ENCODE results near the gene RAB20. TPM values are rescaled to one million over a fixed set of nuclear protein-coding genes. Genes with fewer than 3 reads are reported as not detected.

The RAB20 gene
- total and polyA plus RNA-seq, 9 donors = 1.9 to 6.0 (median 3.3) TPM

- Histone ChIP-seq H3K4me1 (ENCODE audit: control insufficient read depth, insufficient read depth, low read length) (peaks cover 5% of the 10 kb centered on the region), H3K9me3 (replicated peaks; ENCODE audit: control insufficient read depth, low read depth, low read length) (no peaks in the 10 kb centered on the region), H3K36me3 (ENCODE audit: control insufficient read depth, insufficient read depth, low read length) (no peaks in the 10 kb centered on the region), H3K27me3 (ENCODE audit: control insufficient read depth, insufficient read depth, low read length) (peaks cover 8% of the 10 kb centered on the region), H3K27ac (ENCODE audit: low read length) (no peak overlapping the region), H3K4me3 (ENCODE audit: low read length) (no peak overlapping the region)
- WGBS (ENCODE audit: insufficient coverage) = 88% methylated on average over 1 of the region's 1 CpG
- no peak for DNase-seq
Measured at GRCh38 chr13:110556224-110556606, 5.3 kb downstream of the RAB20 start.

- DNase-seq = no peak
- H3K4me1 ChIP-seq (ENCODE audit: control insufficient read depth, insufficient read depth, low read length) = peaks cover 1% of the 10 kb centered on the region
- no peaks in the 10 kb centered on the region for H3K36me3 ChIP-seq (ENCODE audit: control insufficient read depth, insufficient read depth, low read length)
- no peaks in the 10 kb centered on the region for H3K9me3 ChIP-seq (replicated peaks; ENCODE audit: control insufficient read depth, low read depth, low read length)
- H3K27me3 ChIP-seq (ENCODE audit: control insufficient read depth, insufficient read depth, low read length) = peaks cover 5% of the 10 kb centered on the region
- 91% methylated on average over 16 of the region's 16 CpGs for WGBS (ENCODE audit: insufficient coverage)
- no peak overlapping the region for H3K27ac ChIP-seq (ENCODE audit: low read length)
- no peak overlapping the region for H3K4me3 ChIP-seq (ENCODE audit: low read length)
Measured at GRCh38 chr13:110555601-110556223, 5.8 kb downstream of the RAB20 start.

GRCh38 chr13:110554946-110555345 is 6.6 kb downstream of the RAB20 start:
- 74% methylated on average over 10 of the region's 16 CpGs for WGBS (ENCODE audit: insufficient coverage)
- H3K27ac ChIP-seq (ENCODE audit: low read length) = no peak overlapping the region
- H3K9me3 ChIP-seq (replicated peaks; ENCODE audit: control insufficient read depth, low read depth, low read length) = no peaks in the 10 kb centered on the region
- H3K27me3 ChIP-seq (ENCODE audit: control insufficient read depth, insufficient read depth, low read length) = peaks cover 5% of the 10 kb centered on the region
- H3K4me1 ChIP-seq (ENCODE audit: control insufficient read depth, insufficient read depth, low read length) = no peaks in the 10 kb centered on the region
- H3K4me3 ChIP-seq (ENCODE audit: low read length) = no peak overlapping the region
- no peak for DNase-seq
- no peaks in the 10 kb centered on the region for H3K36me3 ChIP-seq (ENCODE audit: control insufficient read depth, insufficient read depth, low read length)

GRCh38 chr13:110554227-110554836 is 7.2 kb downstream of the RAB20 start:
- H3K27ac ChIP-seq (ENCODE audit: low read length) = no peak overlapping the region
- H3K36me3 ChIP-seq (ENCODE audit: control insufficient read depth, insufficient read depth, low read length) = no peaks in the 10 kb centered on the region
- peaks cover 5% of the 10 kb centered on the region for H3K27me3 ChIP-seq (ENCODE audit: control insufficient read depth, insufficient read depth, low read length)
- DNase-seq = no peak
- no peak overlapping the region for H3K4me3 ChIP-seq (ENCODE audit: low read length)
- H3K9me3 ChIP-seq (replicated peaks; ENCODE audit: control insufficient read depth, low read depth, low read length) = no peaks in the 10 kb centered on the region
- no peaks in the 10 kb centered on the region for H3K4me1 ChIP-seq (ENCODE audit: control insufficient read depth, insufficient read depth, low read length)
- WGBS (ENCODE audit: insufficient coverage) = 71% methylated on average over 4 of the region's 8 CpGs

GRCh38 chr13:110553417-110553816 is 8.1 kb downstream of the RAB20 start:
- H3K4me1 ChIP-seq (ENCODE audit: control insufficient read depth, insufficient read depth, low read length) = no peaks in the 10 kb centered on the region
- no peaks in the 10 kb centered on the region for H3K36me3 ChIP-seq (ENCODE audit: control insufficient read depth, insufficient read depth, low read length)
- no peak overlapping the region for H3K27ac ChIP-seq (ENCODE audit: low read length)
- WGBS (ENCODE audit: insufficient coverage) = 100% methylated on average over 2 of the region's 4 CpGs
- peaks cover 5% of the 10 kb centered on the region for H3K27me3 ChIP-seq (ENCODE audit: control insufficient read depth, insufficient read depth, low read length)
- no peak for DNase-seq
- no peak overlapping the region for H3K4me3 ChIP-seq (ENCODE audit: low read length)
- no peaks in the 10 kb centered on the region for H3K9me3 ChIP-seq (replicated peaks; ENCODE audit: control insufficient read depth, low read depth, low read length)

GRCh38 chr13:110552767-110553166 is 8.8 kb downstream of the RAB20 start:
- H3K4me3 ChIP-seq (ENCODE audit: low read length) = no peak overlapping the region
- WGBS (ENCODE audit: insufficient coverage) = 96% methylated on average over 8 of the region's 9 CpGs
- H3K9me3 ChIP-seq (replicated peaks; ENCODE audit: control insufficient read depth, low read depth, low read length) = no peaks in the 10 kb centered on the region
- no peaks in the 10 kb centered on the region for H3K4me1 ChIP-seq (ENCODE audit: control insufficient read depth, insufficient read depth, low read length)
- H3K27ac ChIP-seq (ENCODE audit: low read length) = no peak overlapping the region
- peaks cover 5% of the 10 kb centered on the region for H3K27me3 ChIP-seq (ENCODE audit: control insufficient read depth, insufficient read depth, low read length)
- no peak for DNase-seq
- H3K36me3 ChIP-seq (ENCODE audit: control insufficient read depth, insufficient read depth, low read length) = no peaks in the 10 kb centered on the region

- H3K4me1 ChIP-seq (ENCODE audit: control insufficient read depth, insufficient read depth, low read length) = no peaks in the 10 kb centered on the region
- no peaks in the 10 kb centered on the region for H3K36me3 ChIP-seq (ENCODE audit: control insufficient read depth, insufficient read depth, low read length)
- peaks cover 2% of the 10 kb centered on the region for H3K27me3 ChIP-seq (ENCODE audit: control insufficient read depth, insufficient read depth, low read length)
- H3K27ac ChIP-seq (ENCODE audit: low read length) = no peak overlapping the region
- peak; percentile 27 for DNase-seq
- H3K9me3 ChIP-seq (replicated peaks; ENCODE audit: control insufficient read depth, low read depth, low read length) = no peaks in the 10 kb centered on the region
- H3K4me3 ChIP-seq (ENCODE audit: low read length) = no peak overlapping the region
- WGBS (ENCODE audit: insufficient coverage) = 64% methylated on average over 11 of the region's 11 CpGs
Measured at GRCh38 chr13:110551284-110551683, 10.2 kb downstream of the RAB20 start.

- no peaks in the 10 kb centered on the region for H3K9me3 ChIP-seq (replicated peaks; ENCODE audit: control insufficient read depth, low read depth, low read length)
- H3K27ac ChIP-seq (ENCODE audit: low read length) = no peak overlapping the region
- H3K4me3 ChIP-seq (ENCODE audit: low read length) = no peak overlapping the region
- DNase-seq = no peak
- no peaks in the 10 kb centered on the region for H3K36me3 ChIP-seq (ENCODE audit: control insufficient read depth, insufficient read depth, low read length)
- WGBS (ENCODE audit: insufficient coverage) = 97% methylated on average over 9 of the region's 11 CpGs
- no peaks in the 10 kb centered on the region for H3K27me3 ChIP-seq (ENCODE audit: control insufficient read depth, insufficient read depth, low read length)
- H3K4me1 ChIP-seq (ENCODE audit: control insufficient read depth, insufficient read depth, low read length) = no peaks in the 10 kb centered on the region
Measured at GRCh38 chr13:110549795-110550160, 11.7 kb downstream of the RAB20 start.

- Histone ChIP-seq H3K27ac (ENCODE audit: low read length) (no peak overlapping the region), H3K9me3 (replicated peaks; ENCODE audit: control insufficient read depth, low read depth, low read length) (no peaks in the 10 kb centered on the region), H3K4me3 (ENCODE audit: low read length) (no peak overlapping the region), H3K4me1 (ENCODE audit: control insufficient read depth, insufficient read depth, low read length) (no peaks in the 10 kb centered on the region), H3K36me3 (ENCODE audit: control insufficient read depth, insufficient read depth, low read length) (no peaks in the 10 kb centered on the region), H3K27me3 (ENCODE audit: control insufficient read depth, insufficient read depth, low read length) (no peaks in the 10 kb centered on the region)
- DNase-seq = no peak
- WGBS (ENCODE audit: insufficient coverage) = 93% methylated on average over 3 of the region's 7 CpGs
Measured at GRCh38 chr13:110548891-110549794, 12.4 kb downstream of the RAB20 start.

- Histone ChIP-seq H3K4me3 (ENCODE audit: low read length) (no peak overlapping the region), H3K4me1 (ENCODE audit: control insufficient read depth, insufficient read depth, low read length) (no peaks in the 10 kb centered on the region), H3K9me3 (replicated peaks; ENCODE audit: control insufficient read depth, low read depth, low read length) (no peaks in the 10 kb centered on the region), H3K36me3 (ENCODE audit: control insufficient read depth, insufficient read depth, low read length) (no peaks in the 10 kb centered on the region), H3K27me3 (ENCODE audit: control insufficient read depth, insufficient read depth, low read length) (no peaks in the 10 kb centered on the region), H3K27ac (ENCODE audit: low read length) (no peak overlapping the region)
- peak; percentile 65 for DNase-seq
- 66% methylated on average over 12 of the region's 14 CpGs for WGBS (ENCODE audit: insufficient coverage)
Measured at GRCh38 chr13:110546926-110547325, 14.6 kb downstream of the RAB20 start.
